Upper lobe of left lung (tissue), 4 donors: ENCODE results near the gene ZMYND11.

Experiments
- CTCF ChIP-seq, 6 experiments: fragments of 450-650 bp in 4 of 6; fragments of 200-600 bp in 2 of 6; sonication (generic) in 2 of 6; IDR thresholded peaks; one replicate each; pipeline ENCODE4 v1.5.1; 2016 to 2019; ENCODE audit warnings: antibody characterized with exemption in 6 of 6
- POLR2A ChIP-seq, 4 donors: fragments of 450-650 bp; IDR thresholded peaks; one replicate each; pipeline ENCODE4 v1.5.1; 2016 to 2017; ENCODE audit warnings: antibody characterized with exemption in 4 of 4, mild to moderate bottlenecking in 2 of 4
- POLR2AphosphoS5 ChIP-seq, 2 donors: sonication (generic); formaldehyde crosslinking; IDR thresholded peaks; one replicate each; pipeline ENCODE4 v1.5.1; 2017; ENCODE audit warnings: antibody characterized with exemption in 2 of 2

- no peak for TF ChIP-seq POLR2AphosphoS5 (IDR thresholded peaks at IDR 0.05)
- no peak for TF ChIP-seq CTCF (IDR thresholded peaks at IDR 0.05)
- TF ChIP-seq POLR2A (IDR thresholded peaks at IDR 0.05): no peak
Observed at GRCh38 chr10:88253-88652, 47.0 kb upstream of the ZMYND11 start.
